ENCODE data around the gene MDN1. TPM values are rescaled to one million over a fixed set of nuclear protein-coding genes. Genes with fewer than 3 reads are reported as not detected.

Gene MDN1
- total and polyA plus RNA-seq, 2 of the 4 experiments (the other 2 are of a cell fraction) = 7.7 to 26.7 TPM

DNA sequence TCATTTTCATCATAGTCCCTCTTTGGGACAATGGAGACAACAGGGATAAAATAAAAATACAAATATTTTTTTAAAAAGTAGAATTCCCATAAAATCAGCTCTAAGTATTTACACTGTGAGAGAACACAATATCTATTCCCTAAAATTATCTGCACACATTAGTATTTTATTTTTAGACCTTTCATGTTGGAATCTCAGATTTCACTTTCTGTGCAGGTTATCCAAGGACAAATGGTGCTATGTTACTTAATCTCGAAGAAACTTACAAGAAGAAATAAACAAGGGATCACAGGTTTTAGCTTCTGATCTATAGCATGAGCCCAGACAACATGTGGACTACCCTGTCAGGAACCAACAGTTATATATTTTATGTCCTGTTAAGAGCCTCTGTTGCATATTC, 158.0 kb downstream of the MDN1 start:
- Histone ChIP-seq H3K18ac (ENCODE audit: low read depth, low read length) (no peak overlapping the region), H4K8ac (ENCODE audit: low read depth in 2 of 2, low read length in 2 of 2) (no peak overlapping the region), H3K27me3 (ENCODE audit: control insufficient read depth, insufficient read depth, low read length) (no peaks in the 10 kb centered on the region), H3K4me3 (ENCODE audit: insufficient read depth, low read depth, low read length) (no peak overlapping the region), H3K23ac (ENCODE audit: low read depth, low read length) (no peak overlapping the region), H2AFZ (replicated peaks; ENCODE audit: low read length, poor library complexity) (no peak overlapping the region), H2BK20ac (ENCODE audit: low read depth, low read length) (no peak overlapping the region), H3K36me3 (ENCODE audit: control insufficient read depth, insufficient read depth, low read length) (peaks cover 35% of the 10 kb centered on the region), H3K4me2 (ENCODE audit: low read depth, low read length) (no peak overlapping the region), H3K9me1 (ENCODE audit: insufficient read depth, low read length) (0 out of 2 replicates have a peak, but pooled peaks cover 6% of the 10 kb centered on the region), H3K14ac (replicated peaks; ENCODE audit: low read depth, low read length) (no peak overlapping the region), H2BK5ac (ENCODE audit: low read depth, low read length, poor library complexity, severe bottlenecking) (no peak overlapping the region), H3K27ac (ENCODE audit: insufficient read depth, low read length) (no peak overlapping the region), H2BK120ac (ENCODE audit: low read depth, low read length) (no peak overlapping the region), H2AK9ac (replicated peaks; ENCODE audit: low read depth, low read length, poor library complexity) (no peak overlapping the region), H3K9me3 (ENCODE audit: control insufficient read depth, insufficient read depth, low read length) (no peaks in the 10 kb centered on the region), H3K56ac (ENCODE audit: extremely low read depth, insufficient read depth, low read length) (no peak overlapping the region), H3K4me1 (ENCODE audit: control insufficient read depth, insufficient read depth, low read length) (no peaks in the 10 kb centered on the region), H4K5ac (ENCODE audit: low read depth, low read length) (no peak overlapping the region), H4K20me1 (ENCODE audit: insufficient read depth, low read length) (no peaks in the 10 kb centered on the region), H3K9ac (ENCODE audit: low read depth, low read length) (no peak overlapping the region), H3K4ac (ENCODE audit: low read depth, low read length) (no peak overlapping the region), H4K91ac (ENCODE audit: insufficient read depth, low read depth, low read length) (no peak overlapping the region), H2BK15ac (ENCODE audit: low read depth, low read length) (no peak overlapping the region), H2AK5ac (ENCODE audit: low read depth, low read length) (no peak overlapping the region), H3K79me1 (ENCODE audit: low read depth in 1 of 2, low read length in 2 of 2) (no peaks in the 10 kb centered on the region)
- no peak for DNase-seq
- dilution Hi-C loops (cut with HindIII; ENCODE audit: low sequenced_read_pairs, unreplicated experiment) = no loop called here
- WGBS, 2 experiments (ENCODE audit: extremely low coverage in 2 of 2, insufficient read length in 1 of 2) = no CpG with 5 or more reads among the region's 1 CpG
- in situ Hi-C loops (cut with MboI; ENCODE audit: low sequenced_read_pairs) = no loop called here
- POLR2A ChIA-PET (ENCODE audit: unreplicated experiment) = no interaction called here
- TF ChIP-seq, protein P1, sequence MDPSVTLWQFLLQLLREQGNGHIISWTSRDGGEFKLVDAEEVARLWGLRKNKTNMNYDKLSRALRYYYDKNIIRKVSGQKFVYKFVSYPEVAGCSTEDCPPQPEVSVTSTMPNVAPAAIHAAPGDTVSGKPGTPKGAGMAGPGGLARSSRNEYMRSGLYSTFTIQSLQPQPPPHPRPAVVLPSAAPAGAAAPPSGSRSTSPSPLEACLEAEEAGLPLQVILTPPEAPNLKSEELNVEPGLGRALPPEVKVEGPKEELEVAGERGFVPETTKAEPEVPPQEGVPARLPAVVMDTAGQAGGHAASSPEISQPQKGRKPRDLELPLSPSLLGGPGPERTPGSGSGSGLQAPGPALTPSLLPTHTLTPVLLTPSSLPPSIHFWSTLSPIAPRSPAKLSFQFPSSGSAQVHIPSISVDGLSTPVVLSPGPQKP (IDR thresholded peaks at IDR 0.05; ENCODE audit: borderline replicate concordance, low read depth, low read length) = no peak
- TF ChIP-seq NFE2L2 (IDR thresholded peaks at IDR 0.05; ENCODE audit: low read depth, low read length) (no peak), RFX5 (IDR thresholded peaks at IDR 0.05; ENCODE audit: low read depth, low read length) (no peak), RCOR1 (IDR thresholded peaks at IDR 0.05; ENCODE audit: insufficient replicate concordance, low read length) (no peak), CEBPB (IDR thresholded peaks at IDR 0.05; ENCODE audit: low read depth, low read length) (no peak), MXI1 (IDR thresholded peaks at IDR 0.05; ENCODE audit: borderline replicate concordance, low read depth, low read length) (no peak), CTCF (conservative IDR thresholded peaks at IDR 0.05; ENCODE audit: low read depth, low read length) (no peak), MAFK (IDR thresholded peaks at IDR 0.05; ENCODE audit: low read depth, low read length) (no peak), RAD21 (IDR thresholded peaks at IDR 0.05; ENCODE audit: low read length) (no peak)
- intact Hi-C loops (cut with micrococcal nuclease) = no loop called here
- ATAC-seq (ENCODE audit: low read depth) = no peak
- BruUV-seq (replicated peaks) = no TSS peak
- CTCF ChIA-PET = no interaction called here
